GM12865 (cell line): ENCODE measurements around the gene PDE2A.

Experiments
- DNase-seq: peaks from one replicate; pipeline ENCODE4 v3.0.0; 2010; ENCODE audit warnings: low read depth
- H3K4me3 ChIP-seq: 2 replicates; pipeline ENCODE4 v1.5.1; 2011; ENCODE audit warnings: mild to moderate bottlenecking, low read depth, low read length, control low read depth
- TF ChIP-seq, protein P1 (sequence below): IDR thresholded peaks from 2 replicates; pipeline ENCODE4 v1.5.1; 2011; ENCODE audit warnings: low read length, control low read depth, low read depth, inconsistent platforms; ENCODE audit not compliant: insufficient read depth; ENCODE audit errors: missing control alignments

Gene PDE2A

GRCh38 chr11:72646024-72646423, 28.2 kb downstream of the PDE2A start:
- TF ChIP-seq, protein P1, sequence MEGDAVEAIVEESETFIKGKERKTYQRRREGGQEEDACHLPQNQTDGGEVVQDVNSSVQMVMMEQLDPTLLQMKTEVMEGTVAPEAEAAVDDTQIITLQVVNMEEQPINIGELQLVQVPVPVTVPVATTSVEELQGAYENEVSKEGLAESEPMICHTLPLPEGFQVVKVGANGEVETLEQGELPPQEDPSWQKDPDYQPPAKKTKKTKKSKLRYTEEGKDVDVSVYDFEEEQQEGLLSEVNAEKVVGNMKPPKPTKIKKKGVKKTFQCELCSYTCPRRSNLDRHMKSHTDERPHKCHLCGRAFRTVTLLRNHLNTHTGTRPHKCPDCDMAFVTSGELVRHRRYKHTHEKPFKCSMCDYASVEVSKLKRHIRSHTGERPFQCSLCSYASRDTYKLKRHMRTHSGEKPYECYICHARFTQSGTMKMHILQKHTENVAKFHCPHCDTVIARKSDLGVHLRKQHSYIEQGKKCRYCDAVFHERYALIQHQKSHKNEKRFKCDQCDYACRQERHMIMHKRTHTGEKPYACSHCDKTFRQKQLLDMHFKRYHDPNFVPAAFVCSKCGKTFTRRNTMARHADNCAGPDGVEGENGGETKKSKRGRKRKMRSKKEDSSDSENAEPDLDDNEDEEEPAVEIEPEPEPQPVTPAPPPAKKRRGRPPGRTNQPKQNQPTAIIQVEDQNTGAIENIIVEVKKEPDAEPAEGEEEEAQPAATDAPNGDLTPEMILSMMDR: no peak
- no peak overlapping the region for H3K4me3 ChIP-seq
- DNase-seq: no peak

DNA sequence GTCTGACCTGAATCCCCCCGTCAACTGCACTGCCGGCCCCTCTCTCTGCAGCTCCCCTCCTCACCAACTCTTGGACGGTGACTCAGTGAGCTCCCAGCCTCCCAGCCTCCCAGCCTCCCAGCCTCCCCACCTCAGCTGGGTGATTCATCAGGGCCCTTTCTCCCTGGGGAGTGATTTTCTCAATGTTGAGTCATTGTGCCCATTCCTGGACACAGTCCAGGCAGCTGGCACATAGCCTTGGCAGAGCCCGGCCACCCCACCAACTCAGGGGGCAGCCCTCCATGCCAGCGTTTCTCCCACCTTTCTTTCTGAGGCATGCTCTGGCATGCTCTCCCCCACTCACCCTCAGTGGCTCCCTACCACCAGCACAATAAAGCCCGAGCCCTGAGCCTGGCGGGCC, 30.7 kb downstream of the PDE2A start:
- DNase-seq: no peak
- TF ChIP-seq, protein P1: no peak

GRCh38 chr11:72642884-72643522, 31.2 kb downstream of the PDE2A start:
- H3K4me3 ChIP-seq: peak overlapping the region; percentile 37; the same call in 1 of the 2 replicates
- peak; percentile 60 for DNase-seq
- TF ChIP-seq, protein P1: peak; percentile 97

More for the DNA sequence above, 30.7 kb downstream of the PDE2A start:
- no peak overlapping the region for H3K4me3 ChIP-seq

- DNase-seq: no peak
- TF ChIP-seq, protein P1: no peak
- peak overlapping the region; percentile 37 for H3K4me3 ChIP-seq
These were observed 32.0 kb downstream of the PDE2A start for GRCh38 chr11:72642043-72642883.

DNA sequence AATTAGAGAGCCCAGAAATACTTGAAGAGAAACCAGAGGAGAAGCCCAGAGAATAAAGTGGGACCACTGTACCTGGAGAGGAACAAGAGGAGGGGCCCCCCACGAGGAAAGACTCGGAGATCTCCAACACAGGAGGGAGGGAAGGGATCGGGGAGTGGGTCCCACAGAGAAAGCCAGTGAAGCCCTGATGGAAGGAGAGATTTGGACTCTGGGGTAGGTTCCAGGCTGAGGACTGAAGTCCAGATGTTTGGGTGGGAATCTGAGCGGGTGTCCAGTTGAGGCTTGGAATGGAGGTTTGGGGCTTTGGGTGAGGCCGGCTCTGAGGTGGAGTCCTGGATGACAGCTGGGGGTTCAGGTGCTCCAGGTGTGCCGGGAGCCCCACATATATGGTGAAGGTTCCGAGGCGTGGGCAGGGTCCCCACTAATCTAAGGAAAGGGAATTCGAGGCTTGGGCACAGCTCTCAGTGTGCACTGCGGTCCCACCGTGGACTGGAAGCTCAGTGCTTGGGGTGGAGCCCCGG, 32.6 kb downstream of the PDE2A start:
- H3K4me3 ChIP-seq: no peak overlapping the region
- TF ChIP-seq, protein P1: no peak
- DNase-seq: no peak

- TF ChIP-seq, protein P1: no peak
- H3K4me3 ChIP-seq: no peak overlapping the region
- no peak for DNase-seq
These were observed 34.5 kb downstream of the PDE2A start for GRCh38 chr11:72639502-72640375.
